ENCODE measurements around the gene ELL. TPM values are rescaled to one million over a fixed set of nuclear protein-coding genes. Genes with fewer than 3 reads are reported as not detected.

ELL gene
- polyA plus RNA-seq, 1 of the 3 experiments (the other 2 are of a cell fraction) = 7.4 TPM

DNA sequence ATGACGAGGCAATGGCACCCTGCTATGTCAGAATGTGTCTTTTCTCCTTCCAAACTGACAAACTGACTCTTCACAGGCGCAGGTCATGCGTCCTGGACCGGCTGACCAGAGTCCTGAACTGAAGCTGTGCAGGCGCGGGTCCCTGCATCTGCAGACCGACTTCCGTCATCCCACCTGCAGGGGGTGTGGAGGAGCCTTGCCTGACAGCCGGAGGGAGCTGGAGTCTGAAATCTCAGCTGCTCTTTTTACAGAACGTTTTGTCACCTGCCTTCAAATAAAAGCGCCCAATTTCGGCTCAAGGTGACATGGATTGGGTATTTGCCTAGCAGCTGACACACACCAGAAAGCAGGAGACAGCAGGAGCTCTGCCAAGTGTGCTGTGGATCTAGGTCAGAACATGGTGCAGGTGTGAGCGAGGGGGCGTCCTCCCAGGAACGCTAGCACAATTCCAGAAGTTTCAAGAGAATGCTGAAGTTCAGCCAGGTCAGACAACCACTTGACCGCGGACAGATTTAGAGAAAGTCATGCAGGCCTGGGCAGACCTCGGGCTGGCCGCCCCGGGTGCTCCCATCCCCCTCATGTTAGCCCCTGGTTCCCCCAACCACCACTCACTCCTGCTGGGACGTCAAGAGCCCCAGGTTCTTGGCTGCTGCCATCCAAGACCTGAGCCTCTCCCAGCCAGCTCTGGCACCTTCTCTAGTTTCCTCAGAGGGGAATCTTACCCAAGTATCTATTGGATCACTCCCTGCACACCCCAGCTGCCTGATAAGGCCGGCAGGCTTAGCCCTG, 32.8 kb downstream of the ELL start (continued):
- TF ChIP-seq NRF1 (IDR thresholded peaks at IDR 0.05; ENCODE audit: low read depth, low read length) = no peak

GRCh38 chr19:18488403-18488723, 33.5 kb downstream of the ELL start:
- no peaks in the 10 kb centered on the region for H3K27me3 ChIP-seq (ENCODE audit: insufficient read depth)
- H3K9me2 ChIP-seq = no peaks in the 10 kb centered on the region
- TF ChIP-seq, protein P1, sequence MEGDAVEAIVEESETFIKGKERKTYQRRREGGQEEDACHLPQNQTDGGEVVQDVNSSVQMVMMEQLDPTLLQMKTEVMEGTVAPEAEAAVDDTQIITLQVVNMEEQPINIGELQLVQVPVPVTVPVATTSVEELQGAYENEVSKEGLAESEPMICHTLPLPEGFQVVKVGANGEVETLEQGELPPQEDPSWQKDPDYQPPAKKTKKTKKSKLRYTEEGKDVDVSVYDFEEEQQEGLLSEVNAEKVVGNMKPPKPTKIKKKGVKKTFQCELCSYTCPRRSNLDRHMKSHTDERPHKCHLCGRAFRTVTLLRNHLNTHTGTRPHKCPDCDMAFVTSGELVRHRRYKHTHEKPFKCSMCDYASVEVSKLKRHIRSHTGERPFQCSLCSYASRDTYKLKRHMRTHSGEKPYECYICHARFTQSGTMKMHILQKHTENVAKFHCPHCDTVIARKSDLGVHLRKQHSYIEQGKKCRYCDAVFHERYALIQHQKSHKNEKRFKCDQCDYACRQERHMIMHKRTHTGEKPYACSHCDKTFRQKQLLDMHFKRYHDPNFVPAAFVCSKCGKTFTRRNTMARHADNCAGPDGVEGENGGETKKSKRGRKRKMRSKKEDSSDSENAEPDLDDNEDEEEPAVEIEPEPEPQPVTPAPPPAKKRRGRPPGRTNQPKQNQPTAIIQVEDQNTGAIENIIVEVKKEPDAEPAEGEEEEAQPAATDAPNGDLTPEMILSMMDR (IDR thresholded peaks at IDR 0.05) = peak; percentile 19; the same call in 1 of the 2 replicates
- TF ChIP-seq FOXM1 (IDR thresholded peaks at IDR 0.05; ENCODE audit: low read depth) = no peak
- H3K4me1 ChIP-seq (ENCODE audit: control insufficient read depth in 1 of 2, insufficient read depth in 2 of 2, low read depth in 1 of 2, low read length in 1 of 2) = peaks cover 14 to 49% of the 10 kb centered on the region in 2 experiments; a peak in 2 of 4 replicates
- no peaks in the 10 kb centered on the region for H3K36me3 ChIP-seq (replicated peaks in 1 of 2; ENCODE audit: control insufficient read depth in 1 of 2, insufficient read depth in 2 of 2, low read length in 1 of 2)
- no peaks in the 10 kb centered on the region for H3F3A ChIP-seq (replicated peaks; ENCODE audit: insufficient read depth)
- peaks cover 86% of the 10 kb centered on the region for H3K79me2 ChIP-seq (ENCODE audit: insufficient read depth)
- ChIA-PET CTCF (interaction anchor here (0.7 to 4.7 kb wide), 21 partner anchors 8 to 367 kb away, joined by 3 to 29 read pairs (median 7); partner anchors contain the start of genes ELL, FKBP8, KXD1 and REX1BD), POLR2A (interaction anchor here (1.9 kb wide), 1 partner anchor 83 kb away, joined by 10 read pairs; the partner anchor contains the start of gene UBA52)
- no peak overlapping the region for H3K9ac ChIP-seq
- peak; percentile 62 for DNase-seq
- H3K4me3 ChIP-seq (ENCODE audit: low read depth in 2 of 2, low read length in 1 of 2) = no peak overlapping the region
- H3K4me2 ChIP-seq = no peak overlapping the region
- H3K27ac ChIP-seq (ENCODE audit: low read depth in 2 of 2, low read length in 1 of 2) = no peak overlapping the region
- no peak overlapping the region for H2AFZ ChIP-seq (ENCODE audit: low read depth)
- H4K20me1 ChIP-seq (ENCODE audit: insufficient read depth) = peaks cover 90% of the 10 kb centered on the region
- WGBS (ENCODE audit: low lambda C conversion rate) = 92% methylated on average over 4 of the region's 6 CpGs
- H3K9me3 ChIP-seq = no peaks in the 10 kb centered on the region

GRCh38 chr19:18487576-18488402, 34.1 kb downstream of the ELL start:
- Histone ChIP-seq H3K27ac (ENCODE audit: low read depth in 2 of 2, low read length in 1 of 2) (no peak overlapping the region), H3K9ac (no peak overlapping the region), H3K9me2 (no peaks in the 10 kb centered on the region), H3K36me3 (replicated peaks in 1 of 2; ENCODE audit: control insufficient read depth in 1 of 2, insufficient read depth in 2 of 2, low read length in 1 of 2) (no peaks in the 10 kb centered on the region), H3K4me2 (no peak overlapping the region), H4K20me1 (ENCODE audit: insufficient read depth) (peaks cover 84% of the 10 kb centered on the region), H3K4me3 (ENCODE audit: low read depth in 2 of 2, low read length in 1 of 2) (no peak overlapping the region), H3F3A (replicated peaks; ENCODE audit: insufficient read depth) (no peaks in the 10 kb centered on the region), H3K27me3 (ENCODE audit: insufficient read depth) (no peaks in the 10 kb centered on the region), H2AFZ (ENCODE audit: low read depth) (no peak overlapping the region), H3K79me2 (ENCODE audit: insufficient read depth) (peaks cover 87% of the 10 kb centered on the region), H3K4me1 (ENCODE audit: control insufficient read depth in 1 of 2, insufficient read depth in 2 of 2, low read depth in 1 of 2, low read length in 1 of 2) (peaks cover 14 to 48% of the 10 kb centered on the region in 2 experiments; a peak in 2 of 4 replicates), H3K9me3 (no peaks in the 10 kb centered on the region)
- WGBS (ENCODE audit: low lambda C conversion rate) = 100% methylated on average over 7 of the region's 17 CpGs
- no peak for DNase-seq
- ChIA-PET POLR2A (interaction anchor here (1.9 kb wide), 1 partner anchor 84 kb away, joined by 10 read pairs; the partner anchor contains the start of gene UBA52), CTCF (interaction anchor here (1.1 to 4.7 kb wide), 17 partner anchors 8 to 368 kb away, joined by 3 to 29 read pairs (median 11); partner anchors contain the start of genes ELL, FKBP8 and REX1BD)
- TF ChIP-seq NFIC (IDR thresholded peaks at IDR 0.05; ENCODE audit: borderline replicate concordance) (no peak), MXI1 (IDR thresholded peaks at IDR 0.05; ENCODE audit: low read depth, low read length) (peak; percentile 45; the same call in 1 of the 2 replicates)
